Fibroblast of the conjunctiva (primary cell): ENCODE results near the gene GRIP1.

Experiments used
- DNase-seq: peaks from one replicate; pipeline ENCODE4 v3.0.0-alpha.2; 2010; ENCODE audit warnings: low read depth

GRIP1 gene

GRCh38 chr12:66388517-66388916 lies 290.4 kb downstream of the GRIP1 start:
- no peak for DNase-seq

DNA sequence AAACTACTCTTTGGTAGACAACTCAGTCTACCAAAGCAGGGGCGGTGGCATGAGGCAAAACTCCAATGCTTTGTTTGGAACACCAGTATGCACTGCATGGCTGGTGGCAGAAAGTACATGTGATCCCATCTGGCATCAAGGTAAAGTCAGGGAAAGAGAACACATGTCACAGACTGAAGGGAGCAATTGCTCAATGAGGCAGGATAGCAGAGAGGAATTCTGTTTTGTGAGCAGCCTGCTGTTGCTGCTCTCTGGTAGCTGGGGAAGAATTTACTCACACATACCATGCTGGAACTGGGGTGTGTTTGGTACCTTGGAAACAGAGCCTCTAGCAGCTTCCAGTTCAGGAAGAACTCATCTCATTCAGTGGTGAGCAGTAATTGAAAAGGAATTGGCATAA lies 291.8 kb downstream of the GRIP1 start:
- DNase-seq = no peak

DNA sequence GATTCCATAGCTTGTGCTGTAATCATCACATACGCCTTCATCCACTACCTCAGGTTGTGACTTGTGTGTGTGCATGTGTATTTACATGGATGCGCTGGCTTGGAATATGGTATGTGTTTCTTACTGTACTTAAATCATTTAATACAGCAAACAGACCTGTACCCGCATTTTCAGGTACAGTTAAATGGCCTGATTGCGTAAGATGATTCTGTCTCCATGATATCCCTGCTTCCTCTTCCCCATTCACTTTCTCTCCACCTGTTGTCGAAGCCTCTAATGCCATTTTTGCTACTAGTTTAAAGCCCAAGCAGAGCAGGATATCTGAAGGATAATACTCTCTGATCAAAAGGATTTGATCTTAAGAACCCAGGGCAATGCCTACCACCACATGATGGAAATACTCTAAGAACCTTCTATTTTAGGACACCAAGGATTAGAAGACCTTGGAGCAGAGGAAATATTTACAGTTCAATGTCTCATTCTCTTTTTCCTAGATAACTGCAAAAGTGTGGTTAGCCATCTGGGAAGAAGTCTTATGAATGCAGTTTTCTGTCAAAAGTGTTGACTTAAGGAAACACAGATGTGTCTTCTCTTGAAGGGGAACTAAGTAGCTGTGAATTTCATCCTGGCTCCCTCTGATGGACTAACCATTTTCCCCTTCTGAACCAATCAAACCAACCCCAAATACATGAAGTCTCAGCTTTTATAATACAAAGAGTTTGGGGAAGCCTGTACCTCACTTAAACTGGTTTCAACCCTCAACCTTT lies 297.9 kb downstream of the GRIP1 start:
- DNase-seq = no peak

DNA sequence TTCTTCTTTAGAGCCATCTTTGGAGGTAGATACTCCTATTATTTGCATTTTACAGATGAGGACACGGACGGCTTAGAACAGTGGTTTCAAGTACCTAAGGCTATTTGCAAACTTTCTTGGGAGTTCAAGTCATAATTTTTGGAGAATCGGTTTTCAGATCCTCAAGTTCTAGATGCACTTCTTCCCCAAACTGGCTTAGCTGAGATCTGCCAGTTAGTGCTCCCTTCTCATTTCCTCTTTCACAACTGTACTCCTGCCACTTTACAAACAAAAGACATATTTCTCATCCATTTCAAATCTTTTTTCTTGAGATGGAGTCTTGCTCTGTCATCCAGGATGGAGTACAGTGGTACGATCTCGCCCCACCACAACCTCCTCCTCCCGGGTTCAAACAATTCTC lies 299.3 kb downstream of the GRIP1 start:
- no peak for DNase-seq

DNA sequence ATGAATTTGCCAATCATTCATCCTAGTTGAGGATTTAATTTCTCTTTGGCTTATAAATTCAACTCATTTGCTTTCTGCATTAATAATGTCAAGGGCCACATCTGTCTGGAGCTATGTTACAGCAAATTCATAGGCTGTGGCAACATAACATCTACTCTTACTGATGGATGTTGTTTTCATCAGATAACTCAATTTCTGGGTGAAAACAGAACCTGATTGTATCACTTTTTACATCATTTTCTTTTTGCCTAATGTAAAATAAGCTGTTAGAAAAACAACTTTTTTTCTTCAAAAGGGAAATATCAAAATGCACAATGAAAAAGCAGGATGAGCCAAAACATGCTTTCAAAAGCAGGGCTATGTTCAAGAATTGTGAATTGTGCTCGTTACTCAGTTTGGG lies 303.3 kb downstream of the GRIP1 start:
- no peak for DNase-seq

GRCh38 chr12:66371982-66372381 lies 306.9 kb downstream of the GRIP1 start:
- no peak for DNase-seq

DNA sequence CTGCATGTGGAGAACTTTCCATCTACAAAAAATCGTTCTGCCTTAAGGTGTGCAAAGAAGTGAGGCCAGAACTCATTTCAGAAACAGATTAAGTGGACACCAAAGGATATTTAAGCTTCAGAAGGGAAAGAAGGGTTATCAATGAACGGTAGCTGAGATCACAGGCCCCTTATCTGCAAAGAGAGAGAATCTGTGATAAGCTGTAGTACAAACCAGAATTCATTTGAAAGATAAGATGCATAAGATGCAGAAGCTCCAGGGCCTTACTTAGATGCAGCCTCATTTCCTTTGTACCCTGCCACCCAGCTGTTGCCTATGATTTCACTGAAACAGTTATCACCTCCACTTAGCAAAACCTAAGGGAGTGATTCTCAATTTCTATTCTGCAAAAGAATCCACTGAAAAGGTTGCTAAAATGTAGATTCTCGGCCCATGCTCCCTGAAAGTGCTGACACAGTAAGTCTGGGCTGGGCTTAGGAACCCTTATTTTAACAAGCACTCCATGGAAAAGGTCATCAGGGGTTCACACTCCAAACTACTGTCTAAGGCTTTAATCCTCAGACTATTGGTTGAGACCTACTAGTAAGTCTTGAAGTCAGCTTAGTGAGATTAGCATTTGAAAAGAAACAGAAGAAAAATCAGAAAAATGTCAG lies 311.7 kb downstream of the GRIP1 start:
- DNase-seq = no peak

GRCh38 chr12:66365718-66366490 lies 313.0 kb downstream of the GRIP1 start:
- no peak for DNase-seq

- no peak for DNase-seq
These were observed 317.2 kb downstream of the GRIP1 start for GRCh38 chr12:66361703-66362102.

DNA sequence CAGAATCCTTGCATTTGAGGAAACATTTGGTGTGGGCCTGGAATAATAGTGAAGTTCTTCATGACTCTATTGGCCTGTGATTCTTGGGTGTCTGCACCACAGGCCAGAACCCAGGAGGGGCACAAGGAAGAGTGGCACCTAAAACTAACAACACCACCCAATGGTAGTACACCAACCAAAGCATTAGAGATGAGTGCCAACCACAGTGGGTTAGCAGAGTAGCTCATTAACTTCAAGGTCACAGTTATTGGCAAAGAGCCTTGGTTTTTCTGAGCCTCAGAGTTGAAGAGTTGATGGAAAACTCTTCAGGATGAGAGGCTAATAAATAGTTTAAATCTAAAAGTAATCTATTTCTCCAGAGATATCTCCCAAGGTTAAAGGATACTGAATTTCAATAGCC lies 319.6 kb downstream of the GRIP1 start:
- DNase-seq = no peak

- DNase-seq = no peak
These were observed 324.6 kb downstream of the GRIP1 start for GRCh38 chr12:66354291-66354690.

GRCh38 chr12:66352899-66353298 lies 326.0 kb downstream of the GRIP1 start:
- DNase-seq = no peak

GRCh38 chr12:66352197-66352596 lies 326.7 kb downstream of the GRIP1 start:
- no peak for DNase-seq

DNA sequence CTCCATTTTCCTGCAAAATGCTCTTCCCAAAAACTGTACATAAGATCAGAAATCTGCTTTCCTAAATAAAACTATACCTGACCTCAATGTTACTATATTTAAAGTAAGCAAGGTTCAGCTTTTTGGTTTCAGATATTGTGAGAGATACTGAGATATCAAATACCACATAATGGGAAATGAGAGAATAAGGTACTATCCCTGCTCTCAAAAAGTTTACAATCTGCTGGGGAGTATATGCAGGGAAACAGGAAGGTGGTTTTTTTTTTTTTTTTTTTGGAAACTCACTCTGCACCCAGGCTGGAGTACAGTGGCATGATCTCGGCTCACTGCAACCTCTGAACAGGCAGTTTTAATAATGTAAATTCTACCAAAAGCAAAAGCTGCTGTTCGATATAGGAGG lies 327.6 kb downstream of the GRIP1 start:
- no peak for DNase-seq

- no peak for DNase-seq
These were observed 332.9 kb downstream of the GRIP1 start for GRCh38 chr12:66345956-66346355.

GRCh38 chr12:66345212-66345611 lies 333.7 kb downstream of the GRIP1 start:
- DNase-seq = no peak

- no peak for DNase-seq
These were observed 337.8 kb downstream of the GRIP1 start for GRCh38 chr12:66341126-66341525.

- no peak for DNase-seq
These were observed 338.7 kb downstream of the GRIP1 start for GRCh38 chr12:66340131-66340530.

- DNase-seq = no peak
These were observed 341.4 kb downstream of the GRIP1 start for GRCh38 chr12:66337381-66338010.

GRCh38 chr12:66335746-66336145 lies 343.1 kb downstream of the GRIP1 start:
- no peak for DNase-seq

DNA sequence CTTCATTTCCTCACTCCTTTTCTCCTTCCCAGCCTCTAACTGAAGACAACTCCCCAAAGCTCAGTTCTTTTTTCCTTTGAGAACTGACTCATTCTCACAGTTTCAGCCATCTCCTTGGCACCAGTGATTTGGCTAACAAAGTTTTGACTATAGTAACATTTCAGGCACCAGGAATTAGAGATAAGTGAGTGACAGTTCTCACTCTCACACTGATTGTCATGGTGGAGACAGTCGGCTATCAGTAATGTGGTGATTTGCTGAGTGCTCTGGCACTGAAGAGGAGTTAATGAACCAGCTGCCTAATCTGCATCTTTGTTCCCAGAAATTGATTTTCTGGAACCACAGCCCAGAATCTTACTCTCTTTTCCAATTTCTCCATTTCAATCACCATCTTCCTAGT lies 347.1 kb downstream of the GRIP1 start:
- DNase-seq = no peak

- DNase-seq = no peak
These were observed 347.9 kb downstream of the GRIP1 start for GRCh38 chr12:66331016-66331415.

- DNase-seq = no peak
These were observed 348.9 kb downstream of the GRIP1 start for GRCh38 chr12:66329941-66330340.
